Measurements from ENCODE around the gene GPATCH2.

DNA sequence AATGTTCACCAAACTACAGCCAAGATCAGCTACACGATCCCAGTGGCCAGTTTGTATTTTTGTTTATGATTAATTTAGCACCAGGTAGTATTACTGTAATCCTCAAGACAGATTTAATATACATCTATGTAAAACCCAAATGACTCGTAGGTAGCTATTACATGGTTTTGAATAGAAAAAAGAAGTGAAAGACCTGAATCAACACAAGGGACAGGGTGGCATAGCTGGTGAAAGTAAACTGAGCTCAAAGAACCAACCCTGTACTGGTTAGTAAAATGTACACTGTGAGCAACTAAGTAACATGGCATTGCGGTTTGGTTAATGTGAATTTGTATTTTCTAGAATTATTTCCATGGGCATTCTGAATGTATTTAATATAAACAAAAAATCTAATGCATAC lies 8.8 kb downstream of the GPATCH2 start:
- TF ChIP-seq, protein P1, sequence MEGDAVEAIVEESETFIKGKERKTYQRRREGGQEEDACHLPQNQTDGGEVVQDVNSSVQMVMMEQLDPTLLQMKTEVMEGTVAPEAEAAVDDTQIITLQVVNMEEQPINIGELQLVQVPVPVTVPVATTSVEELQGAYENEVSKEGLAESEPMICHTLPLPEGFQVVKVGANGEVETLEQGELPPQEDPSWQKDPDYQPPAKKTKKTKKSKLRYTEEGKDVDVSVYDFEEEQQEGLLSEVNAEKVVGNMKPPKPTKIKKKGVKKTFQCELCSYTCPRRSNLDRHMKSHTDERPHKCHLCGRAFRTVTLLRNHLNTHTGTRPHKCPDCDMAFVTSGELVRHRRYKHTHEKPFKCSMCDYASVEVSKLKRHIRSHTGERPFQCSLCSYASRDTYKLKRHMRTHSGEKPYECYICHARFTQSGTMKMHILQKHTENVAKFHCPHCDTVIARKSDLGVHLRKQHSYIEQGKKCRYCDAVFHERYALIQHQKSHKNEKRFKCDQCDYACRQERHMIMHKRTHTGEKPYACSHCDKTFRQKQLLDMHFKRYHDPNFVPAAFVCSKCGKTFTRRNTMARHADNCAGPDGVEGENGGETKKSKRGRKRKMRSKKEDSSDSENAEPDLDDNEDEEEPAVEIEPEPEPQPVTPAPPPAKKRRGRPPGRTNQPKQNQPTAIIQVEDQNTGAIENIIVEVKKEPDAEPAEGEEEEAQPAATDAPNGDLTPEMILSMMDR (IDR thresholded peaks at IDR 0.05 in 2 of 3, conservative IDR thresholded peaks at IDR 0.05 in 1 of 3; ENCODE audit: borderline replicate concordance in 1 of 3, insufficient read depth in 1 of 3, low read depth in 2 of 3, low read length in 2 of 3): no peak
- TF ChIP-seq, protein P2, sequence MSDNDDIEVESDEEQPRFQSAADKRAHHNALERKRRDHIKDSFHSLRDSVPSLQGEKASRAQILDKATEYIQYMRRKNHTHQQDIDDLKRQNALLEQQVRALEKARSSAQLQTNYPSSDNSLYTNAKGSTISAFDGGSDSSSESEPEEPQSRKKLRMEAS (IDR thresholded peaks at IDR 0.05): no peak
- no peak for TF ChIP-seq POLR2A (IDR thresholded peaks at IDR 0.05; ENCODE audit: borderline replicate concordance, extremely low read depth, insufficient read depth, insufficient read length)
- no peak for TF ChIP-seq EZH2phosphoT487 (IDR thresholded peaks at IDR 0.05; ENCODE audit: borderline replicate concordance)
- TF ChIP-seq EZH2 (IDR thresholded peaks at IDR 0.05): no peak
- TF ChIP-seq POLR2AphosphoS5 (IDR thresholded peaks at IDR 0.05; ENCODE audit: low read depth, low read length): no peak
- TF ChIP-seq TCF7L2 (IDR thresholded peaks at IDR 0.05; ENCODE audit: borderline replicate concordance, extremely low read depth, insufficient read depth, insufficient read length): no peak
- TF ChIP-seq, protein P3, sequence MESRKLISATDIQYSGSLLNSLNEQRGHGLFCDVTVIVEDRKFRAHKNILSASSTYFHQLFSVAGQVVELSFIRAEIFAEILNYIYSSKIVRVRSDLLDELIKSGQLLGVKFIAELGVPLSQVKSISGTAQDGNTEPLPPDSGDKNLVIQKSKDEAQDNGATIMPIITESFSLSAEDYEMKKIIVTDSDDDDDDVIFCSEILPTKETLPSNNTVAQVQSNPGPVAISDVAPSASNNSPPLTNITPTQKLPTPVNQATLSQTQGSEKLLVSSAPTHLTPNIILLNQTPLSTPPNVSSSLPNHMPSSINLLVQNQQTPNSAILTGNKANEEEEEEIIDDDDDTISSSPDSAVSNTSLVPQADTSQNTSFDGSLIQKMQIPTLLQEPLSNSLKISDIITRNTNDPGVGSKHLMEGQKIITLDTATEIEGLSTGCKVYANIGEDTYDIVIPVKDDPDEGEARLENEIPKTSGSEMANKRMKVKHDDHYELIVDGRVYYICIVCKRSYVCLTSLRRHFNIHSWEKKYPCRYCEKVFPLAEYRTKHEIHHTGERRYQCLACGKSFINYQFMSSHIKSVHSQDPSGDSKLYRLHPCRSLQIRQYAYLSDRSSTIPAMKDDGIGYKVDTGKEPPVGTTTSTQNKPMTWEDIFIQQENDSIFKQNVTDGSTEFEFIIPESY (IDR thresholded peaks at IDR 0.05; ENCODE audit: extremely low read depth, insufficient replicate concordance, low read length): no peak
- TF ChIP-seq CEBPB (IDR thresholded peaks at IDR 0.05; ENCODE audit: low read depth): no peak
